Measurements from ENCODE around the gene CATSPER1.

The CATSPER1 gene

GRCh38 chr11:66007201-66007634 lies 19.1 kb downstream of the CATSPER1 start:
- Histone ChIP-seq H3K4me2 (ENCODE audit: low read length) (no peak overlapping the region), H3K4me3 (ENCODE audit: low read depth, low read length) (no peak overlapping the region), H3K79me2 (no peaks in the 10 kb centered on the region), H3K36me3 (ENCODE audit: control insufficient read depth, insufficient read depth, low read length) (no peaks in the 10 kb centered on the region), H3K9ac (no peak overlapping the region), H3K9me3 (ENCODE audit: control insufficient read depth, low read length) (no peaks in the 10 kb centered on the region), H3K27ac (no peak overlapping the region), H3K4me1 (peaks cover 3% of the 10 kb centered on the region), H2AFZ (no peak overlapping the region), H3K27me3 (ENCODE audit: control insufficient read depth, insufficient read depth, low read length) (no peaks in the 10 kb centered on the region)
- TF ChIP-seq CTCF (IDR thresholded peaks at IDR 0.05), result no peak

- no peaks in the 10 kb centered on the region for H3K79me2 ChIP-seq
- H3K9ac ChIP-seq, result no peak overlapping the region
- H3K4me3 ChIP-seq (ENCODE audit: low read depth, low read length), result no peak overlapping the region
- peaks cover 3% of the 10 kb centered on the region for H3K4me1 ChIP-seq
- H2AFZ ChIP-seq, result no peak overlapping the region
- H3K27me3 ChIP-seq (ENCODE audit: control insufficient read depth, insufficient read depth, low read length), result no peaks in the 10 kb centered on the region
- H3K27ac ChIP-seq, result no peak overlapping the region
- H3K36me3 ChIP-seq (ENCODE audit: control insufficient read depth, insufficient read depth, low read length), result no peaks in the 10 kb centered on the region
- no peak overlapping the region for H3K4me2 ChIP-seq (ENCODE audit: low read length)
- no peaks in the 10 kb centered on the region for H3K9me3 ChIP-seq (ENCODE audit: control insufficient read depth, low read length)
- no peak for TF ChIP-seq CTCF (IDR thresholded peaks at IDR 0.05)
Measured at GRCh38 chr11:66006891-66007176, 19.4 kb downstream of the CATSPER1 start.

- no peak overlapping the region for H2AFZ ChIP-seq
- no peaks in the 10 kb centered on the region for H3K4me1 ChIP-seq
- H3K36me3 ChIP-seq (ENCODE audit: control insufficient read depth, insufficient read depth, low read length), result no peaks in the 10 kb centered on the region
- no peaks in the 10 kb centered on the region for H3K9me3 ChIP-seq (ENCODE audit: control insufficient read depth, low read length)
- no peak overlapping the region for H3K27ac ChIP-seq
- H3K27me3 ChIP-seq (ENCODE audit: control insufficient read depth, insufficient read depth, low read length), result no peaks in the 10 kb centered on the region
- no peak overlapping the region for H3K4me3 ChIP-seq (ENCODE audit: low read depth, low read length)
- no peak for TF ChIP-seq CTCF (IDR thresholded peaks at IDR 0.05)
- H3K4me2 ChIP-seq (ENCODE audit: low read length), result no peak overlapping the region
- no peak overlapping the region for H3K9ac ChIP-seq
- no peaks in the 10 kb centered on the region for H3K79me2 ChIP-seq
Measured at GRCh38 chr11:66006134-66006890, 20.0 kb downstream of the CATSPER1 start.

- Histone ChIP-seq H2AFZ (no peak overlapping the region), H3K4me3 (ENCODE audit: low read depth, low read length) (no peak overlapping the region), H3K9ac (no peak overlapping the region), H3K4me1 (no peaks in the 10 kb centered on the region), H3K27ac (no peak overlapping the region), H3K79me2 (peaks cover 2% of the 10 kb centered on the region), H3K36me3 (ENCODE audit: control insufficient read depth, insufficient read depth, low read length) (no peaks in the 10 kb centered on the region), H3K9me3 (ENCODE audit: control insufficient read depth, low read length) (no peaks in the 10 kb centered on the region), H3K27me3 (ENCODE audit: control insufficient read depth, insufficient read depth, low read length) (no peaks in the 10 kb centered on the region), H3K4me2 (ENCODE audit: low read length) (no peak overlapping the region)
- TF ChIP-seq CTCF (IDR thresholded peaks at IDR 0.05), result no peak
Measured at GRCh38 chr11:66004186-66004585, 22.1 kb downstream of the CATSPER1 start.

GRCh38 chr11:66003291-66003690 lies 23.0 kb downstream of the CATSPER1 start:
- Histone ChIP-seq H3K9ac (no peak overlapping the region), H3K27me3 (ENCODE audit: control insufficient read depth, insufficient read depth, low read length) (no peaks in the 10 kb centered on the region), H3K4me1 (no peaks in the 10 kb centered on the region), H3K79me2 (peaks cover 2% of the 10 kb centered on the region), H3K36me3 (ENCODE audit: control insufficient read depth, insufficient read depth, low read length) (no peaks in the 10 kb centered on the region), H3K27ac (peak overlapping the region; percentile 90), H2AFZ (no peak overlapping the region), H3K4me3 (ENCODE audit: low read depth, low read length) (peak overlapping the region; percentile 93), H3K9me3 (ENCODE audit: control insufficient read depth, low read length) (no peaks in the 10 kb centered on the region), H3K4me2 (ENCODE audit: low read length) (peak overlapping the region; percentile 75)
- TF ChIP-seq CTCF (IDR thresholded peaks at IDR 0.05), result no peak
